GM21528 (cell line): ENCODE data around the gene ORAI3.

Experiments
- ATAC-seq: cut with Tn5 transposase; IDR thresholded peaks from one replicate; pipeline ENCODE4 v1.9.1; 2021; ENCODE audit warnings: mild to moderate bottlenecking, moderate library complexity; ENCODE audit not compliant: unreplicated experiment, low FRiP score

ORAI3 gene

DNA sequence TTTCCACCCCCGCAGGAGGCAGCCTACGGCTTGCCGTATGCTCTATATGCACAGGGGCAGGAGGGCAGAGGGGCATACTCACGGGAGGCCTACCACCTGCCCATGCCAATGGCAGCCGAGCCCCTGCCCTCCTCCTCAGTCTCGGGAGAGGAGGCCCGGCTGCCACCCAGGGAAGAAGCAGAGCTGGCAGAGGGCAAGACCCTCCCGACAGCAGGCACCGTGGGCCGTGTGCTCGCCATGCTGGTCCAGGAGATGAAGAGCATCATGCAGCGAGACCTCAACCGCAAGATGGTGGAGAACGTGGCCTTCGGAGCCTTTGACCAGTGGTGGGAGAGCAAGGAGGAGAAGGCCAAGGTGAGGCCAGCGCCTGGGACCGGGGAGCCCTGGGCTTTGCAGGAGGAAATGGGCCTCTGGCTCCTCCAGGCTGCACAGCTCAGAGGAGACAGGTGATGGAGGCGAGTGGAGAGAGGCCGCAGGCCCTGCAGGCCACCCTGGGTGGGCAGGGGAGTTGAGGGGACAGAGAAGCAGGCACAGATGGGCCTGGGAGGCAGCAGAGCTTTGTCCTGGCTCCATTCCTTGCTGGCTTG lies 17.3 kb downstream of the ORAI3 start:
- no peak for ATAC-seq

DNA sequence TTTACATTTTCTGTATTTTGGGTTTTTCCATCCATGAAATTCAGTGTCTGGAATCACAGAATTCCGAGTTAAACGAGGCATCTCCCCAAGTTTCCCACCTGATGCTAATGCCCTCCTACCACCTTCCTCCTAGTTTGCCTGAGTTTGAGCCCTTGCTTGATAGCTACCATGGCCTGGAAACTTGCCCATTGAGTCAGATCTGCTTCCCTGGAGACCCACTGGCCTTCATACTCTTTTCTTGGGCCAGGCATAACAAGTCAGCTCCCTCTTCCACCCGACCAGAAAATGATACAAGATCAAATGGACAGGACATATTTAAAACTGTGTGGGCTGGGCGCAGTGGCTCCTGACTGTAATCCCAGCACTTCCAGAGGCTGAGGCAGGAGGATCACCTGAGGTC lies 18.9 kb downstream of the ORAI3 start:
- no peak for ATAC-seq

DNA sequence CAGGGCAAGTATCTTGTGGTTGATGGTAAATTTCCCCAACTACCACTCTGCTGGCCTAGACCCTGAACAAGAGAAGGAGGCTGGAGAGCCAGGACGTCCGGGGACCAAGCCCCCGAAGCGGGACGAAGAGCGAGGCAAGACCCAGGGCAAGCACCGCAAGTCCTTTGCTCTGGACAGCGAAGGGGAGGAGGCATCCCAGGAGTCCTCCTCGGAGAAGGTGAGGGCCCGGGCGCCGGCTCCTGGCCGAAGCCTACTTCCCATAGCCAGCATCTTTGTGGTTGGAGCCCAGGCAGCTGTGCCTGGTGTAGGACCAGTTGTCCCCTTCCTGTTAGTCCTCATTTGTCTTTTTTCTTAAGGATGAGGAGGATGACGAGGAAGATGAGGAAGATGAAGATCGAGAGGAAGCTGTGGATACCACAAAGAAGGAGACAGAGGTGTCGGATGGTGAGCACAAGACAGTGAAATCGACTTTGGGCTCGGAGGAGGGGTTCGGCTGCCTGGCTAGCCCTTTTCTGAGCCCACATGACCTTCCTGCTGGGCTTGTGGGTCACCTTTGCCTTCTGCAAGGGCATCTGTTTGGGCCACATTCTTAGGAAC lies 20.5 kb downstream of the ORAI3 start:
- ATAC-seq, result no peak

DNA sequence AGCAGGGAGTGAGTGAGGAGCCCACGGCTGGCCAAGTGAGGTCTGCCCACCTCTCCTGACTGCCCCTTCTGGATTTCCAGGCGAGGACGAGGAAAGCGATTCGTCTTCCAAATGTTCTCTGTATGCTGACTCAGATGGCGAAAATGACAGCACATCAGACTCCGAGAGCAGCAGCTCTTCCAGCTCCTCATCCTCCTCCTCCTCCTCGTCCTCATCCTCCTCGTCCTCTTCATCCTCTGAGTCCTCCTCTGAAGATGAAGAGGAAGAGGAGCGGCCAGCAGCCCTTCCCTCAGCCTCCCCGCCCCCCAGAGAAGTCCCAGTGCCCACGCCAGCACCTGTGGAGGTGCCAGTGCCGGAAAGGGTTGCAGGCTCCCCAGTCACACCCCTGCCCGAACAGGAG lies 22.4 kb downstream of the ORAI3 start:
- ATAC-seq, result no peak

DNA sequence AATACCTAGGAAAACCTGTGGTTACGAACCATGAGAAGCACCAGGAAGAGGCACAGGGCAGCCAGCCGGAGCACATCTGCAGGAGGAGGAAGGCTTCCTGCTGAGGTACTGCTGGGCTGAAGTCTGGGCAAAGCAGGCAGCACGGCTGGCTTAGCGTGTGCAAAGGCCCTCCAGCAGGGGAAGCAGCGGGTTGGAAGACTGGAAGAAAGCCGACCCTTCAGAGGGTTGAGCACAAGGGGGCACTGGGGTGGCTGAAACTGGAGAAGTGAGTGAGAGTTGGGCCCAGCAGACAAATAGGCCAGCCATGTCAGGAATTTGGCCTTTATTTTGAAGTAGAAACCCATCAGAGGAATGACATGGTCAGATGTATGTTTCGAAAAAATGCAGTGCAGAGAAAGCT lies 24.0 kb downstream of the ORAI3 start:
- ATAC-seq, result no peak

DNA sequence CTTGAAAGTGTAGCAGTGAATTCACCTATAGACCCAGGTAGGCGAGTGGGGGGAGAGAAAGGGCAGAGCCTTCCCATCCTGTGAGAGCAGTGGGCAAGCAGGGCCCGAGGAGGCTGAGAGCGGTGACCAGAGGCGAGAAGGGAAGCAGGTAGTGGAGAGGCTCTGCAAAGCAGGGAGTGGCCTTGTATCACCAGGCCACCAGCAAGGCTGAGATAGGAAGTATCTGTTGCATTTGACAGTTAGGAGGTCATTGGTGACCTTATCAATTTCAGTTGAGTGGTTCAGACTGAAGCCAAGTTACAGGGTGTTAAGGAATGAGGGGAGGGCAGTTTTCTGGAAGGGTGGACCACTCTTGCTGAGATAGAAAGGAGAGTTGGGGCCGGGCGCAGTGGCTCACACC lies 25.5 kb downstream of the ORAI3 start:
- ATAC-seq, result no peak

DNA sequence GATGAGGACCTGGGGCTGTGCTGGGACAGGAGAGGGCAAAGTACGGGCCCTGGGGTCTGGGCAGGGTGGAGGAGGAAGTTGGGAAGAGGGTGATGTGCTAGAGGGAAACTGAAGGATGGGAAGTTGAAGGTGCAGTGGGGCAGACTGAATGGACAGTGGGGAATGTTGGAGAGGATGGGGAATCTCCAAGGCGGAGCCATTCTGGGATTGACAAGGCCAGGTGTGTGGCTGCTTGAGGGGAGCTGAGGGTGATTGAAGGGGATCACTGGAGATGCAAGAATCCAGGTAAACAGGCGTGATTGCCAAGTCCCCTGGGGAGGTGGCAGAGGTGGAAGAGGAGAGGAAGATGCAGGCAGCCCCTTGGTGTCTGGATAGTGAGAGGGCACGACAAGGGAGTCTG lies 27.6 kb downstream of the ORAI3 start:
- ATAC-seq, result no peak

DNA sequence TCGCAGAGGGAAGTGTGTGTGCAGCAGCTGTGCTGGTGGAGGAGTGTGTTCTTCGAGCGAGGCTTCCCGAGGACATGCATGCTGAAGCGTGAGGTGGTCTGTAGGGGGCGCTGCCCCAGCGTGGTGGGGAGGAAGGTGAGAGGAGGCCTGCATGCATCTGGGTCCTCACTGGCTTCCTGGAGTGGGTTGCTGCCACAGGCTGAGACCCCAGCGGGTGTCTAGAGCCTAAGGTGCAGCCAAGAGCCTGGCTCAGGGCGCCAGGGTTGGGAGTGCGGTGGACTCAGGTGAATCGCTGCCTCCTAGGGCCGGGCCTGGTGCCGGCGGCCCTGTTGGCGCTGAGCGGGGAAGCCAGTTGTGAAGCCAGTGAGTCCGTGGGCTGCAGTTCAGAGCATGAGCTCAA lies 28.6 kb downstream of the ORAI3 start:
- no peak for ATAC-seq

DNA sequence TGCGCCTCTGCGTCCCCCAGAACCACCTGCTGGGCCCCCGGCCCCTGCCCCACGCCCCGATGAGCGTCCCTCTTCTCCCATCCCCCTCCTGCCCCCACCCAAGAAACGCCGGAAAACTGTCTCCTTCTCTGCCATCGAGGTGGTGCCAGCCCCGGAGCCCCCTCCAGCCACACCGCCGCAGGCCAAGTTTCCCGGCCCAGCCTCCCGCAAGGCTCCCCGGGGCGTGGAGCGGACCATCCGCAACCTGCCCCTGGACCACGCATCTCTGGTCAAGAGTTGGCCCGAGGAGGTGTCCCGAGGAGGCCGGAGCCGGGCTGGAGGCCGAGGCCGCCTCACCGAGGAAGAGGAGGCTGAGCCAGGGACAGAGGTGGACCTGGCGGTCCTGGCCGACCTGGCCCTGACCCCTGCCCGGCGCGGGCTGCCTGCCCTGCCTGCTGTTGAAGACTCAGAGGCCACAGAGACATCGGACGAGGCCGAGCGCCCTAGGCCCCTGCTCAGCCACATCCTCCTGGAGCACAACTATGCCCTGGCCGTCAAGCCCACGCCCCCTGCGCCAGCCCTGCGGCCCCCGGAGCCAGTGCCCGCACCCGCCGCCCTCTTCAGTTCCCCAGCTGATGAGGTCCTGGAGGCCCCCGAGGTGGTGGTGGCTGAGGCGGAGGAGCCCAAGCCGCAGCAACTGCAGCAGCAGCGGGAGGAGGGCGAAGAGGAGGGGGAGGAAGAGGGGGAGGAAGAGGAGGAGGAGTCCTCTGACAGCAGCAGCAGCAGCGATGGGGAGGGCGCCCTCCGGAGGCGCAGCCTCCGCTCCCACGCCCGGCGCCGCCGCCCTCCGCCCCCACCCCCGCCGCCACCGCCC lies 30.5 kb downstream of the ORAI3 start:
- ATAC-seq, result no peak

DNA sequence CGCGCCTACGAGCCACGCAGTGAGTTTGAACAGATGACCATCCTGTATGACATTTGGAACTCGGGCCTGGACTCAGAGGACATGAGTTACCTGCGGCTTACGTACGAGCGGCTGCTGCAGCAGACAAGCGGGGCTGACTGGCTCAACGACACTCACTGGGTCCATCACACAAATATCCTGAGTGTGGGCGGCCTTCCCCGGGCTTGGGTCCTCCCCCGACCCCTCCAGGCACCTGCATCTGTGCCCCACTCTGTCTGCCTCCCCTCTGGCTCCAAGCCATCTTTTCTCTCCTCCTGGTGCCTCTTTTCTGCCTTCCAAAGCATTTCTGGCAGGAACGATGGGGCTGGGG lies 31.1 kb downstream of the ORAI3 start:
- no peak for ATAC-seq

DNA sequence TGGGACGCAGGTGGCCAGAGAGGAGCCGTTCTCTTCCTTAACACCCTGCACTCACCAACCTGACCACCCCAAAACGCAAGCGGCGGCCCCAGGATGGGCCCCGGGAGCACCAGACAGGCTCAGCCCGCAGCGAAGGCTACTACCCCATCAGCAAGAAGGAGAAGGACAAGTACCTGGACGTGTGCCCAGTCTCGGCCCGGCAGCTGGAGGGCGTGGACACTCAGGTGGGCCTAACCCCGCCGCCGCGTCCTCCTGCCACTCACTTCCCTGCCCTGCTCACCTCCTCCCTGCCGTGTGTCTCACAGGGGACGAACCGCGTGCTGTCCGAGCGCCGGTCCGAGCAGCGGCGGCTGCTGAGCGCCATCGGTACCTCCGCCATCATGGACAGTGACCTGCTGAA lies 31.6 kb downstream of the ORAI3 start:
- no peak for ATAC-seq

DNA sequence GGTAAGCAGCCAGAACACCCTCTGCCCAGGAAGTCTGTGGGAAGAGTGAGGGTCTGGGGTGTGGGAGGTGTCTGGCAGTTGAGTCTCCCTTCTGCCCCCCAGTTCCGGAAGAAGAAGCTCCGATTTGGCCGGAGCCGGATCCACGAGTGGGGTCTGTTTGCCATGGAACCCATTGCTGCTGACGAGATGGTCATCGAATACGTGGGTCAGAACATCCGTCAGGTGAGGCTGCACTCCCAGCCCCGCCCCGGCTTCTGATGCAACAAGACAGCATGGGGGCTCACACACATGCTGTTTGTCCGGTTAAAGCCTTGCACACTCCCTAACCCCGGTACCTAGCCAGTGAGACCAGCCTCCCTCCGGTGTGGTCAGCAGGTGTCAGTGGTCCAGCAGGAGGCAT lies 32.1 kb downstream of the ORAI3 start:
- no peak for ATAC-seq

DNA sequence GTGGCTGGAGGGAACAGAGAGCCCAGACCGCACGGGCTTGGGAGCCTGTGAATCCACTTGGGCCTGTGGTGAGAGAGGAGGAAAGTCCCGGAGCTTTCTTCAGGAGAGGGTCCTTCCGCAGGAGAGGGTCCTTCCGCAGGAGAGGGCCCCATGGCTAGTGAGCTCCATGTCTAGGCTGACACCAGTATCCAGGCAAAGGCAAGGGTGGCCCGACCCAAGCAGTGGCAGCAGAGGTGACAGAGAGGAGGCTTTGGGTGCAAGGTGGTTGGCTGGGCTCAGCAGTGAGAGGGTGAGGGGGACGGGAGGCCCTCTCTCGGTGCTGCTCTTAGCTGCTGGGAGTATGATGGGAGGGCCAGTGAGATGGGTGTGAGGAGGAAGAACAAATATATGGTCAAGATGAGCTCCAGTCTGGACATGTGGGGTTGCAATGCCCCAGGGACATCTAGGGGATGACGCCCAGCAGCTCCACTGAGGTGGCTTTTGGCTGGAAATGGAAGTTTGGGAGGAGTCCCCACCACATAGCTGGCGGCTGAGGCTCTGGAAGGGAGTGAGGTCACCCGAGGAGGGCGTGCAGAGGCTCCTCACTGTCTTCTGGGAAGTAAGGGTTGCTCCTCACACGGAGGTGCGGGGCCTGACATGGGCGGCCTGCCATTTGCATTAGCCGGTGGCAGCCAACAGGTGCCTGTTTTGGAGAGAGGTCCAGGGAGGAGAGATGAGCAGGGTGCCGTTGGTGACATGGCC lies 33.9 kb downstream of the ORAI3 start:
- no peak for ATAC-seq

DNA sequence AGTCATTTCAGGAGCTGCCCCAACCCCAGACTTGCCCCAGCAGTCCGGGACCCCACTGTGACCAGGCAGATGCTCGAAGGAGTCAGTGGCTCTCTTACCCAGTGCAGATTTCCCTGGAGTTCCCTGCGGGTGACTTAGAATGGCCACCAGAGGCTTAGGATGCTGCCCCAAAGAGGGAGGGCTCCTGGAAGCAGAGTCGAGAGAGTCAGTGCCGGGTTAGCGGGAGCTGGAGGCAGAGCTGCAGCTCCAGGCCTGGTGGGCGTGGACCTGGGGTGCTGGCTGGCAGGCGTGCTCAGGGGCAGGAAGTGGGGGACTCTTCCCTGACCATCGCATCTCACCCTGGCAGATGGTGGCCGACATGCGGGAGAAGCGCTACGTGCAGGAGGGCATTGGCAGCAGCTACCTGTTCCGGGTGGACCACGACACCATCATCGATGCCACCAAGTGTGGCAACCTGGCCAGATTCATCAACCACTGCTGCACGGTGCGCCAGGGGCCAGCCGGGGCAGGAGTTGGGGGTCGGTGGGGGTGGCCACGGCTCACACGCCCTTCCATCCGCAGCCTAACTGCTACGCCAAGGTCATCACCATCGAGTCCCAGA lies 34.5 kb downstream of the ORAI3 start:
- no peak for ATAC-seq

DNA sequence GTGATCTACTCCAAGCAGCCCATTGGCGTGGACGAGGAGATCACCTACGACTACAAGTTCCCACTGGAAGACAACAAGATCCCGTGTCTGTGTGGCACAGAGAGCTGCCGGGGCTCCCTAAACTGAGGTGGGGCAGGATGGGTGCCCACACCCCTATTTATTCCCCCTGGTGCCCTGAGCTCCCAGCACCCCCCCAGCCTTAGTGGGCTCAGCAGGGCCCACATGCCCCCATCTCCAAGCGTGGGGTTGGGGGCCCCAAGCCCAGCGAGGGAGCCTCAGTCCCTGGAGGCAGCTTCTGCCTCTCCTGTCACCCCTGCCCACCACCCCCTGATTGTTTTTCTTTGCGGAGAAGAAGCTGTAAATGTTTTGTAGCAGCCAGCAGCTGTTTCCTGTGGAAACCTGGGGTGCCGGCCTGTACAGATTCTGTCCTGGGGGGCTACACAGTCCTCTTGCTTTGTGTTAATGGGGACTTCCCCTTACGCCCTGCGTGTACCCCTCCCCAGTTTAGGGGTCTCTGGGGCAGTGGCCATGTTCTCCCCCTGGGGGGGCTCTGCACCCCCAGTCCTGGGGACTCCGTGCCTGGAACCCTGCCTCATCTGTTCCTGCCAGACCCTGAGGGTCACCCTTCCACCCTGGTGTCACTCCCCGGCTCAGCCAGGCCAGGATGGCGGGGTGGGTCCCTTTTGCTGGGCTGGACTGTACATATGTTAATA lies 35.2 kb downstream of the ORAI3 start:
- no peak for ATAC-seq

DNA sequence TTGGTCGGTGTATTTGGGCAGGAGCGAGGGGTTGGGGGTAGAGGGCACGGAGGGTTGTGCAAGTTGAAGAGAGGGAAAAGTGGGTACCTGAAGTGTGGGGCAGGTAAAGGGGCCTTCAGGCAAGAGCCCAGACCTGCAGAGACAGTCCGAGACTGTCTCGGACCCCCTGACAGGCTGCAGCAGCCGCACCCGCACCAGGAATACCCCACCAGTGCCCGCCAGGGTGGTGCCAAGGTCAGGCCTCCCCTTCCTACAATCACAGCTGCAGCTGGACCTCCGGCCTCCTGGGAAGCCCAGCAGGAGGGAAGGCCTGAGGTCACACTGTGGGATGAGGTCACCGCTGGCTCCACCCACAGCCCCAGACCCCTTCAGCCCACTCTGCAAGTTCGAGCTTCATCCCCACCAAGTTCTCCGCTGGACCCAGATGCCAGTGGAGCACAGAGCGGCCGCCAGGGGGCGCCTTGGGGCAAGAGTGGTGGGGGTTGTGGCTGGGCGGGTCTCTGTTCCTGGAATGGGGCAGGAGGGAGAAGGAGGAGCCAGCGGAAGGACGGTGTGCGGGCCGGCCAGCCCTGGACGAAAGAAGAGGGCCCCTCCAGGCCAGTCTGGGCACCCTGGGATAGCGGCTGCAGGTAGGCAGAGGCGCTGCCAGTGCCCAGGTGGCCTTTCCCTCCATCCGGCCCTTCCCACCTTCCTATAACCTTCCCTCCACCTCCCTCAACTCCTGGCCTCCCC lies 36.0 kb downstream of the ORAI3 start, which contains the start of gene HSD3B7:
Gene HSD3B7, plus strand, starts transcription at position 539 of the 732 bp plus-strand sequence. CDS start 452 bp downstream, outside the sequence.
- ATAC-seq, result no peak

DNA sequence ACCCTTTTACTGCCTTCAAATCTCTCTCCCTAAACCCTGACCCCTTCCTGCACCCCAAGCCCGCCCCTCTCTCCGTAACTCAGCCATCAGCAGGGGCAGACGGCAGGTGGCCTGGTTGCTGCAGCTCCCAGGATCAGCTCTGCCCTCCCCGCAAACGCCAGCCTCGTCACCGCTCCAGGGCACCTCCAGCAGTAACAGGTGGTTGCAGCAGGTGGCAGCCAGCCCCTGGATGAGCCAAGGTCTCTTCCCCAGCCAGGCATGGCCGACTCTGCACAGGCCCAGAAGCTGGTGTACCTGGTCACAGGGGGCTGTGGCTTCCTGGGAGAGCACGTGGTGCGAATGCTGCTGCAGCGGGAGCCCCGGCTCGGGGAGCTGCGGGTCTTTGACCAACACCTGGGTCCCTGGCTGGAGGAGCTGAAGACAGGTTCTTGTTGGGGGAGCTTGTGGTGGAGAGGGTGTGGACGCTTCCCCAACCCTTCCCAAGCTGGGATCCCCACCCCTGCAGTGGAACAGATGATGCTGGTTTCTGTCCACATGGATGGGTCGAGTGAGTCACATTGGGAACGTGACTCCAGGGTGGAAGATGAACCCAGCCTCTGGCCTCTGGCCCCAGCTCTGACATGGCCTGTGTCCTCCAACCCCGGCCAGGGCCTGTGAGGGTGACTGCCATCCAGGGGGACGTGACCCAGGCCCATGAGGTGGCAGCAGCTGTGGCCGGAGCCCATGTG lies 36.7 kb downstream of the ORAI3 start:
- no peak for ATAC-seq

DNA sequence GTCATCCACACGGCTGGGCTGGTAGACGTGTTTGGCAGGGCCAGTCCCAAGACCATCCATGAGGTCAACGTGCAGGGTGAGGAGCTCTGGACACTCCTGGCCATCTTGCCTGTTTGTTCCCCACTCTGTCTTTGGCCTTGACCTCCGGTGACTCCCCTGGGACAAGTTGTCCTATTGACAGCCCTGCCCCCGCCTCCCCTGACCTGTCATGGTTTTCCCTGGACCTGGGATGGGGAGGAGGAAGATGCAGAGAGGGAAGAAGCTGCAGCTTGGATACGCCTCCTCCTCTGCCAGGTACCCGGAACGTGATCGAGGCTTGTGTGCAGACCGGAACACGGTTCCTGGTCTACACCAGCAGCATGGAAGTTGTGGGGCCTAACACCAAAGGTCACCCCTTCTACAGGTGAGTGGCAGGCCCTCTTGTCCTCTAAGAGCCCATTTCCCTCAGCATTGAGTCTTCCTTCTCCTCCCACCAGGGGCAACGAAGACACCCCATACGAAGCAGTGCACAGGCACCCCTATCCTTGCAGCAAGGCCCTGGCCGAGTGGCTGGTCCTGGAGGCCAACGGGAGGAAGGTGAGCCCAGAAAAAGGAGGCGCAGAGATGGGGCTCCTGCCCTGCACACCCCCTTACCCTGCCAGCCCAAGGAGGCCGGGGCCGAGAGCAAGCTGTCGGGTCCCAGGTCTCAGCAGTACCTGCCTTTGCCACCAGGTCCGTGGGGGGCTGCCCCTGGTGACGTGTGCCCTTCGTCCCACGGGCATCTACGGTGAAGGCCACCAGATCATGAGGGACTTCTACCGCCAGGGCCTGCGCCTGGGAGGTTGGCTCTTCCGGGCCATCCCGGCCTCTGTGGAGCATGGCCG lies 37.5 kb downstream of the ORAI3 start:
- ATAC-seq, result no peak
